ENCODE measurements around the gene FAM107A.

The FAM107A gene

GRCh38 chr3:58621086-58621830, 44.1 kb upstream of the FAM107A start:
- TF ChIP-seq CTCF (IDR thresholded peaks at IDR 0.05; ENCODE audit: low read length, missing control alignments): no peak
- H3K4me3 ChIP-seq (replicated peaks; ENCODE audit: low read depth, low read length): no peak overlapping the region

GRCh38 chr3:58620421-58620820, 43.2 kb upstream of the FAM107A start:
- no peak for DNase-seq (ENCODE audit: low read depth)
- no peak for TF ChIP-seq CTCF (IDR thresholded peaks at IDR 0.05; ENCODE audit: low read length, missing control alignments)

More at GRCh38 chr3:58621086-58621830, 44.1 kb upstream of the FAM107A start:
- DNase-seq (ENCODE audit: low read depth): no peak

GRCh38 chr3:58617338-58617761, 40.2 kb upstream of the FAM107A start:
- TF ChIP-seq CTCF (IDR thresholded peaks at IDR 0.05; ENCODE audit: low read length, missing control alignments): no peak
- no peak overlapping the region for H3K4me3 ChIP-seq (replicated peaks; ENCODE audit: low read depth, low read length)
- no peak for DNase-seq (ENCODE audit: low read depth)

More at GRCh38 chr3:58620421-58620820, 43.2 kb upstream of the FAM107A start:
- no peak overlapping the region for H3K4me3 ChIP-seq (replicated peaks; ENCODE audit: low read depth, low read length)

- no peak for TF ChIP-seq CTCF (IDR thresholded peaks at IDR 0.05; ENCODE audit: low read length, missing control alignments)
- no peak for DNase-seq (ENCODE audit: low read depth)
Measured at GRCh38 chr3:58613236-58614132, 36.3 kb upstream of the FAM107A start.

GRCh38 chr3:58612830-58613229, 35.6 kb upstream of the FAM107A start:
- TF ChIP-seq CTCF (IDR thresholded peaks at IDR 0.05; ENCODE audit: low read length, missing control alignments): no peak
- H3K4me3 ChIP-seq (replicated peaks; ENCODE audit: low read depth, low read length): no peak overlapping the region
- DNase-seq (ENCODE audit: low read depth): peak; percentile 28

More at GRCh38 chr3:58613236-58614132, 36.3 kb upstream of the FAM107A start:
- H3K4me3 ChIP-seq (replicated peaks; ENCODE audit: low read depth, low read length): no peak overlapping the region

GRCh38 chr3:58609990-58610389, 32.8 kb upstream of the FAM107A start:
- TF ChIP-seq CTCF (IDR thresholded peaks at IDR 0.05; ENCODE audit: low read length, missing control alignments): no peak
- DNase-seq (ENCODE audit: low read depth): no peak
- H3K4me3 ChIP-seq (replicated peaks; ENCODE audit: low read depth, low read length): no peak overlapping the region
